Measurements from ENCODE around the gene PCSK9.
A peak's percentile ranks its signal among the peaks of the same experiment; 100 is the strongest.

Gene PCSK9

DNA sequence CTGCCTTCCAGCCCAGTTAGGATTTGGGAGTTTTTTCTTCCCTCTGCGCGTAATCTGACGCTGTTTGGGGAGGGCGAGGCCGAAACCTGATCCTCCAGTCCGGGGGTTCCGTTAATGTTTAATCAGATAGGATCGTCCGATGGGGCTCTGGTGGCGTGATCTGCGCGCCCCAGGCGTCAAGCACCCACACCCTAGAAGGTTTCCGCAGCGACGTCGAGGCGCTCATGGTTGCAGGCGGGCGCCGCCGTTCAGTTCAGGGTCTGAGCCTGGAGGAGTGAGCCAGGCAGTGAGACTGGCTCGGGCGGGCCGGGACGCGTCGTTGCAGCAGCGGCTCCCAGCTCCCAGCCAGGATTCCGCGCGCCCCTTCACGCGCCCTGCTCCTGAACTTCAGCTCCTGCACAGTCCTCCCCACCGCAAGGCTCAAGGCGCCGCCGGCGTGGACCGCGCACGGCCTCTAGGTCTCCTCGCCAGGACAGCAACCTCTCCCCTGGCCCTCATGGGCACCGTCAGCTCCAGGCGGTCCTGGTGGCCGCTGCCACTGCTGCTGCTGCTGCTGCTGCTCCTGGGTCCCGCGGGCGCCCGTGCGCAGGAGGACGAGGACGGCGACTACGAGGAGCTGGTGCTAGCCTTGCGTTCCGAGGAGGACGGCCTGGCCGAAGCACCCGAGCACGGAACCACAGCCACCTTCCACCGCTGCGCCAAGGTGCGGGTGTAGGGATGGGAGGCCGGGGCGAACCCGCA lies at the start of gene PCSK9:
PCSK9 (plus strand) TSS at position 207 of the 741 bp plus-strand sequence; CDS start at position 497, 290 bp downstream.
- DNase-seq = no peak

DNA sequence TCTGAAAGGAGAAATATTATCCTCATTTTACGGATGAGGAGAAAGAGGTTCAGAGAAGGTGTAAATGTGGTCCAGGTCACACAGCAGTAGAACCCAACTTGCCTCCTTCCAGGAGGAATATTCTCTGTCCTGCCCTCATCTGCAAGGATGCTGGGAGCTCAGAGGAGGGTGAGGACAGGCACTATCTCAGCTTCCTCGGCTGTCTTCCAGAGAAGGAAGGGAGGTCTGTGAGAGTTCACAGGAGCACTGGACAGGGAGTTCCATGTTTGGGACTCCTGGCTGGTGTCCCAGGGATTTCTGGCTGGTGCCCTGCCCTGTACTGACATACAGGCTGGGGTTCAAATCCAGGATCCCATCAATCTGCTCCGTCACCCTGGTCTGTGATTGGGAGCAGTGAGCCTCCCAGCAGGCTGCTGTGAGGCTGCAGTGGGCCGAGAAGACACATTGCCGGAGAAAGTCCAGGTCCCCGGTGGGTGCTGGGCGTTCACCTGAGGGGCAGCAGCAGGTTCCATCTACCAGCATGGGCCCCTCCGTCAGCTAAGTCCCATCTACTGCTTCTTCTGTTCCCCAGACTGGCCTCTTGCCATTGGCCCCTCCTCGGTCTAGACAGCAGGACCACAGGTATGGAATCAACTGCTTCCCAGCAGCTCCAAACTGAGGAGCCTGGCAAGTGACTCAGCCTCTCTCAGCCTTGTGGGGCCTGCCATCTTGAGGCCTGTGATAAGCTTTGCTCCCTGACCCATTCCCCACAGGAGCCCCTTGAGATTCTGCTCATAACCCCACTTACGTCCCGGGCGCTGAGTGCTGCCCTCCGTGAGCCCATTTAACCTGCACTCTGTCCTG lies 49.2 kb upstream of the PCSK9 start:
- no peak for DNase-seq

DNA sequence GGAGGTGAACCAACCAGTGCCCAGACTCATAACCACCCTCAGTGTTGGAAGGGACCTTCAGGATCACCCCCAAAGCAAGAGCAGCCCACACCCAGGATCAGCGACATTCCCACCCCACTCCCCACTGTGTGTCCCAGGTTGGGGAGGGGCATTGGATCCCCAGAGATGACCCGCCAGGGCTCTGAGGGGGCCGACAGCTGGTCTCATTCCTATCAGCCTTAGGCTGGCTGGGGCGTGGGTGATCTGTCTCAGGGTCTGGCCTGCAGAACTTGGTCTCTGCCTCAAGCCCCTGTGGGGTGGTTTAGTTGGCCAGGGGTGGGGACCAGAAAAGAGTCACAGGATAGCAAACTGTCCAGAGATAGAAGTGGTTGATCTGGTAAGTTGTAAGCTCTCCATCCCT lies 48.4 kb upstream of the PCSK9 start:
- no peak for DNase-seq

DNA sequence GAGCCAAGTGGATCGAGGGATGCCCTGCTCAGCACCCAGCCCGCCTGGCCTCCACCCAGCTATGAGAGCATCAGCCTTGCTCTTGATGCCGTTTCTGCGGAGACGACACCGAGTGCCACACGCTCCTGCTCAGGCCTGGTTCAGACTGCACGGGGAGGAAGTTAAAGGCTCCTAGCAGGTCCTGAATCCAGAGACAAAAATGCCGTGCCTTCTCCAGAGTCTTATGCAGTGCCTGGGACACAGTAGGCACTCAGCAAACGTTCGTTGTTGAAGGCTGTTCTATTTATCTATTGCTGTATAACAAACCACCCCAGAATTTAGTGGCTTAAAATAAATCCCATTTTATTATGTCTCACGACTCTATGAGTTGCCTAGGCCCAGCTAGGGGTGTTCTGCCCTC lies 47.4 kb upstream of the PCSK9 start:
- DNase-seq = no peak

DNA sequence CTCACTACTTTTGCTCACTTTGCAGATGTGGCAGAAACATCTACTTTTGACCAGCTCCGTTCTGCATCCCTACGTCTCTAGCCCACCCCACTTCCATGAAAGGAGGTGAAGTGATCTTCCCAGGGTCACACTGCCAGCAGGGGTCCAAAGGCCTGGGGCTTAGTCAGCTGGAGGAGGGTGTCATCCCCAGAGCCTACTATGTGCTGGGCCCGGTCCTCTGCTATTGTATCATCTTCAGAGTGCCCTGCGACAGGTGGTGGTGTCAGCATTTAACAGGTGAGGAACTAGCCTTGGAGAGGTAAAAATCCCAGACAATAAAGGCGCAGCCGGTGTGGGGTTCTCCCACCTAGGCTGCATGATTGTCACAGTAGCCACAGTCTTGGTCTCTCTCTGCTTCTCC lies 46.2 kb upstream of the PCSK9 start:
- no peak for DNase-seq

DNA sequence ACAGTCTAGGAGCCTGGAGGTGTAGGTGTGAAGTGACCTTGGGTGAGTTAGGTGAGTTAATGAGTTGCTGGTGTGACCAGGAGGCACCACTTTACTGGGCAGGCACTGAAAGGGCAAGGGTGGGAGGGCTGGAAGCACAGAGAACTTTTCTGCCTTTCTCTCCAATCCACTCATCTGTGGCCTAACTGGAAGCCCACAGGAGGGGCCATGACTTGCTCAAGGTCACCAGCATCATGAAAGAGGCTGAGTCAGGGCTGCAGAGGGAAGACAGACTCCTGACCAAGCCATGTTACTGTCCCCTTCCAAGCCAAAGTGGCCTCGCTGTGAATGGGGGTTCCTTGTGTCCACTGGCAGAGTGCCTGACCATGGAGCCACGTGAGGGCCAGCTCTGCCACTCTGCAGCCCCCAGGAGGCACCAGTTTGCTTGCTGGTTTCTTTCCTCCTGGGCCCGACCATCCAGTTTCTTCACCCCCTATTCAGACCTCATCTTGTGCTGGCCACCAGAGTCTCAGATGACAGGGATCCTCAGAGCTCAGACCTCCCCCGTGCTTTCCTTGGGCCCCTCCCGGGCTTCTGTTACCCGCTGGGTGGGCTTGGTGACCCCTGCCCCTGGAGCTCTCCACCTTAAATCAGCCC lies 44.9 kb upstream of the PCSK9 start:
- DNase-seq = no peak

DNA sequence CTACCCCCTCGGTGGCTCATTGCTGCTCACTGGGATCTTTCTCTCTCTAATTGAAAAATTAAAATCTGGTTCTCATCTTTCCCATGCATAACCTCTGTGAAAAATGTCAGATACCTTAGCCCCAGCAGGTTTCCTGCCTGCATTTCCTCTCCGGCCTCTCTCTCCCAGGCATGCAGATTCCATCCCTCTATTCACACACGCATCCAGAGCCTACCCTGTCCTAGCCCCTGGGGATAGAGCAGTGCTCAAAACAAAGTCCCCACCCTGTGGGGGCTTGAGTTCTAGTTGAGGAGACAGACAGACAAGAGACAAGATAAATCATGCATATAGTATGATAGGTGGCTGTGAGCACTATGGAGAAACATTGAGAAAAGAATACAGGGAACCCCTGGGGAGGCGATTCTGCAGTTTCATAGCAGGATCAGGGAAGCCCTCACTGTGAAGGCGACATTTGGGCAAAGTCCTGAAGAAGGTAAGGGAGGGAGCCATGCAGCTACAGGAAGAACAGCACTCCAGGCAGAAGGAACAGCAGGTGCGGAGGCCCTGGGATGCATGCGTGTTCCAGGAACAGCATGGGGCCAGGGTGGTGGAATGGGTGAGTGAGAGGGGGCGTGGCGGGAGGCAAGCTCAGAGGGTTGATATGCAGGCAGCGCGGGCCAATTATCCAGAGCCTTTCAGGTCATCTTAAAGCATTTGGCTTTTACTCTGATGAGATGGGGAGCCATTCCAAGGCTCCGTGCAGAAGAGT lies 44.2 kb upstream of the PCSK9 start:
- DNase-seq = no peak

DNA sequence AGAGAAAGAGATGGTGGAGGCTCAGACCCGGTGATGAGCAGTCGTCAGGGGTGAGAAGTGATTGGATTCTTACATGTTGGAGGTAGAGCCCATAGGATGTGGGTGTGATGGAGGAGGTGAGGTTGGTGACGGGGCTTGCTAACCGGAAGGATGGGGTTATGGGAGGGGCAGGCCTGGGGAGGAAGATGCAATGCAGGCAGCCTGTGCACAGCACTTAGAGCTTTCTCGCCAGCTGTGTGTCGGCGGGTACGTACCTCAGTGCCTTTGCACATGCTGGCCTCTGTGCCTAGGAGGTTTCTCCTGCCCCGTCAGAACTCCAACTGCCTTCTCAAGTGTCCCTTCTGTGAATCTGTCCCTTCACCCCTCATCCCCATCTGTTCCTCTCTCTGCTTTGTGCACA lies 43.5 kb upstream of the PCSK9 start:
- DNase-seq = peak; percentile 16

DNA sequence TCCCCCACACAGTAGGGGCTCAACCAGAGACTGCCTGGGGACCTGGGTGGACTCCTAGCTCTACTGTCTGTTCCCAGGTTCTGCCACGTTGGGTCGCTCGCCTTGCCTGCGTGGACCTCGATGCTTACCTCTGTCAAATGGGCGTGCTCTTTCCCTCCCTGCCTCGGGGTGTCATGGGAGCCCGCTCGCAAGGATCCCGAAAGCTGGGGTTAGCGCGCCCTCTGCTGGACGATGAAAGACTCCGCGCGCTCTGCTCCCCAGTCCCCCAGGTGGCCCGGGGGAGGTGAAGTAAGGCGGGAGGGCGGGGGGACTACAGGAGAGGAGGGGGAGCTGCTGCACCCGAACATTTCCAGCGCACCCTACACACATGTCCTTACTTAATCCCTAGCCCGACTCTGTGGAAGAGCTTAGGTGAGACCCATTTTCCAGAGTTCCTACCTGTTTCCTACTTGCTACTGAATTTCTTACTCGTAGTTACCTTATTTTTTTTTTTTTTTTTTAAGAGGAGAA lies 42.9 kb upstream of the PCSK9 start:
- DNase-seq = peak; percentile 81

DNA sequence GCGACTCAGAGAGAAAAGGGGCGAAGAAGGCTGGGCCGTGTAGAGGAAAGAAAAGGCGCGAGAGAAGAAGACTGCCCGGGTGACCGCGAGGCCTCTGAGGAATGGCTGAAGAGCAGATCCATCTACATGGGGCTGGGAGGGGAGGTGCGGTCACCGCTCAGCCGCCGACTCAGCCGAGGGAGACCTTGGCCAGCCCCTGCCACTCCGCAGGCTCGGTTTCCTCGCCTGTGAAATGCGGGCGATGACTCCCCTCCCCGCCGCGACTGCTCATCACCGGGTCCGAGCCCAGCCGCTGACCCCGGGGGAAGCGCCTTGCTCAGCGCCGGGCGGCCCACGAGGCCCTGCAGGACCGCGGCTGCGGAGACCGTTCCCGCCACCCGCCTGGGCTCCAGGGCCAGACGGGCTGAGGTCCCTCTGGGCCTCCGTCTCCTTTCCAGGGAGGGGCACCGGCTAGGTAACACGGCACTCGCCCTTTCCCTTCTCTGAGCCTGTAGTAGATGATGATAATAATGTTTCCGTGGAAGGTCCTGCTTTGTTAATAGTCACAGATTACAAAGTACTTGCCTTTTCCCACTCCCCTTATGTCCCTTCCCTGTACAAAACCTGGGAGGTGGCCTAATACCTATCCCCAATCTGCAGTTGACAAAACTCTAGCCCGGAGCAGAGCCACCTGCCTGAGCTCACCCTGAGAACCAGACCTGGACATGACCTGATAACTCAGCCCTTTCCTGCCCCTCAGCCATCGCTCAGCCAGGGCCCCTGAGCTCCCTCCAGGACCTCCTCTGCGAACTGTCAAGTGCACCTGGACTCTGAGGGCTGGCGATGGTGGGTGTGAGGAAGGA lies 42.3 kb upstream of the PCSK9 start:
- no peak for DNase-seq

DNA sequence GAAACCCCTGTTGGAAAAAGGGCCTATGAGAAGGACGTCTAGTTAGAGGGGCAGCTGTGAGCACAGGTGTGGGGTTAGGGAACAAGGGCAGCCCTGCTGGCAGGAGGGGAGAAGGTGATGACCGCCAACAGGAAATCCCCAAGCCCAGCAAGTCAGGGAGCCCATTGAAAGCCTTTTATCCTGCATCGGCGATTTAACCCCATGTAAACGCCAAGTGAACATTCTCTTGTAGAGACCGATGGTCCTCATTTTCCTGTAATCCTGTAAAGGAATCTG lies 41.7 kb upstream of the PCSK9 start:
- DNase-seq = no peak

DNA sequence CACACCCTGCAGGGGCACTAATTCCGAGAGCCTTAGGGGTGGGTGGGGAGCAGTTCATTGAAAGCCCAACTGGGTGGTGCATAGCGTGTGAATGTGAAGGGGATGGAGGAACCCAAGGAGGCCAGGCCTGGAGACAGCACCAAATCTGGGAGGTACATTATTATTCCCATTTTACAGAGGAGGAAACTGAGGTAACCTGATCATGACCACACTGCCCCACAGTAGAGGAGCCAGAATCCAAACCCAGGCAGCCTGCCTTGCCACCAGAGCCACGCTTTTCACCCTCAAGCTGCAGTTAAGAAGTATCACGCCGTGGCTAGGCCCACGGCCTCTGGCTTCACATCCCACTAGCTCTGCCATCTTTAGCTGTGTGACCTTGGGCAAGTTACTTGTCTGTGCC lies 41.2 kb upstream of the PCSK9 start:
- DNase-seq = no peak

DNA sequence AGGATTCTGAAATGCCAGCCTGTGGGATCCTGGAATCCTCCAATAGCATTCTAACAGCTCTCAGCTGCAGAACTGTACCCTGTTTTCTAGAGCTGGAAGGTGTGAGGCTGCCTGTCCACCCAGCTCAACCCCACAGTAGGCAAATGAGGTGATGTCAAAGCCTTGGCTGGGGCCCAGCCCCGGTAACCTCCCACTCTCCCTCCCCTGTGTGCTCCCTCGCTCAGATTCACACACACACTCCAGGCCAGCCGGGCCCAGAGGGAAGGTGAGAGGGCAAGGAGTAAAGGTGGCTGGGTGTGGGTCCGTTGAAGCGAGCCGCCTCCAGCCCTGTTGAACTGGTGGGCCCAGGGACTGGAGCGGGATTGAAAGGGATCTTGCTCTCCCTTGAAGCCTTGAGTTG lies 40.7 kb upstream of the PCSK9 start, which contains the start of gene BSND:
BSND (plus strand) TSS at position 257 of the 400 bp plus-strand sequence. CDS start 254 bp downstream, outside the sequence.
- no peak for DNase-seq

DNA sequence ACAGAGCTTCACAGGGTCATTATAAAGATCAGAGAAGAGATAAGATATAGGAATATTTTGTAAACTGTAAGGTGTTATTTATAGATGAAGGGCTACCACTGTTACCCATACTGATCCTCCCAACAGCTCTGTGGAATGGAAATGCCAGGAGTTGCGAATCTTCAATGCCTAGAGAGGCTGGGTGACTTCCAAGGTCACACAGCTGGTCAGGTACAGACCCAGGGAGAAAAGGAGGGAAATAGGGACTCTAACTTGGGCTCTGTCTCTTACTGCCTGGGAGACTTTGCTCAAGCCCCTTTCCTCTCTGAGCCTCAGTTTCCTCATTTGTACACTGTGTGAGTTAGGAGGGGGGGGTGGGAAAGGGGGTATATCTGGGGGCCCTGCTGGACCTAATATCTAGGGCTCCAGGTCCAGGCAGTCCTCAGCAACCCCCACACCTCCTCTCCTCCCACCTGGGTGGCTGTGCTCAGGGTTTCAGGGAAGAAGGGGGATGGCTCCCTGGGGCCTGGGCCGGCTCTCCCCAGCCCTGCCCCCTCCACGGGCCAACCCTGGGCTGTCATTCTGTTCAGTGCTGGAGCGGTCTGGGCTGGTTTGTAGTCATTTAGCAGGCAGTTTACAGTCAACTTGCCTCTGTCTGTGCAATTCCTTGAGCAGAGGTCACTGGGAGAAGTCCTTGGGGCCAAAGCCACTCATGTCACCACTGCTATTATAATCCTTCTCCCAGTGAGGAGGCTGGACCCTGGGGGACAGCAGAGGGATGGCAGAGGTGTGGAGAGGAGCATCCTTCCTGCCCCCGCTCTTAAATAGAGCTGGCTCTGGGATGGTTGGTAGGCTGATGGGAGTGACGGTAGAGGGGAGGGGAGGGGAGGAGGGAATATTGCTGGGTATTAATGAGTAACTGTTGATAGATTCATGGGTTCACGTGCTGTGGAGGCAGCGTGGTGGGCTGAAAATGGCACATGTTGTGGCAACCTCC lies 39.0 kb upstream of the PCSK9 start:
- DNase-seq = no peak

DNA sequence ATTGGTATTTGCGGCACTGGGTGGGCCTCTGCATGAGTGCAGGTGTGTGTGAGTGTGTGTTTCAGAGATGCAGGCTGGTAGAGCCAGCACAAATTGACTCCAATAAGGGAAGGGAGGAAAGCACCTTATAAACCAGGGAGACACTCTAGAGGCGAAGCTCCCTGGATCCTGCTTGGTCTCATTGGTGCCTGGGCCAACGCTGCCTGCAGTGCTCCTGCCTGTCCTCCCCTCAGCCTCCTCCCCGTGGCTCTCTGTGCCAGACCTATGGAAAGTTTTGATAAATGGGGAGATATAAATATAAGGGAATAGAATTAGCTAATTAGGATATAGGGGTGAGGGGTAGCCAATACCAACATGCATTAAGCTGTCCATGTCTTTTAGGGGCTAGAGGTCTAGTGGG lies 38.0 kb upstream of the PCSK9 start:
- no peak for DNase-seq

DNA sequence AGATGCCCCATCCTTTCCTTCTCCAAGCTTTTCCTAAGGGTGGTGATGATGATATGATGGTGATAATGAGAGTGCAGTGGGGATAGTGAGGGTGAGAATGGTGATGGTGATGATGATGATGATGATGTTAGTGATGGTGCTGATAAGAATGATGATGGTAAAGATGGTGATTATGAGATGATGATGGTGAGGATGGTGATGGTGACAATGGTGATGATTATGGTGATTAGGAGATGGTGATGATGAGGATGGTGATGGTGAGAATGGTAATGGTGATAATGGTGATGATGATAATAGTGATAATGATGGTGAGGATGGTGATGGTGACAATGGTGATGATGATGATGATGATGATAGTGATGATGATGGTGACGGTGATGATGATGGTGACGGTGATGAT lies 36.7 kb upstream of the PCSK9 start:
- DNase-seq = no peak

DNA sequence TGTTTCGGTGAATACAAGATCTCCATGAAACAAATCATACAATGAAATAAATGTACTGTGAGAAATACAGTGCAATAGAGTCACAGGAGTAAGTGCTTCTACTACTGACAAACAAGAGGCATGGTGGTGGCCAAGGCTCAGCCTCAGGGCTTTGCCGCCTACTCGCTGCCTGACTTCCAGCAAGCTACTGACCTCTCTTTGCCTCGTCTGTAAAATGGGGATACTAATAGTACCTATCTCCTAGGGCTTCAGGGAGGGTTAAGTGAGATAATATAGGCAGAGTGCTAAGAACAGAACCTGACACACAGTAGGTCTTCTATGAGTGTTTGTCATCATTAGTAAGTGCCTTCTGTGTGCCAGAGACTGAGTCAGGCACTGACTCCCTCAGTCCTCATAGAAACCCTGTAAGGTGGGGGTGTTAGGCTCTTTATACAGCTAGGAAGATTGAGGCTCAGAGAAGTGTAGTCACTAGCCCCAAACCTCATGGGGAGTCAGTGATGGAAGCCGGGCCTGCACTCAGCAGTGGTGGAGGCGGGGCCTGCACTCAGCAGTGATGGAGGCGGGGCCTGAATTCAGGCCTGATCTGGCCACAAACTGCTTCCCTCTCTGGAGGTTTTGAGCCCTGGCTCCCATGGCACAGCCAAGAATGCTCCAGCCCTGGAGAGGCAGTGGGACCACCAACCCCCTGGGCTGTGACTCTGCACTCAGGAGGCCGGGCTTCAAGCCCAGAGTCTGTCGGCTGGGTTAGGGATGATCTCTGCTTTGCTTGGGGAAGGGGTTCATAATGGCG lies 33.8 kb upstream of the PCSK9 start:
- no peak for DNase-seq

DNA sequence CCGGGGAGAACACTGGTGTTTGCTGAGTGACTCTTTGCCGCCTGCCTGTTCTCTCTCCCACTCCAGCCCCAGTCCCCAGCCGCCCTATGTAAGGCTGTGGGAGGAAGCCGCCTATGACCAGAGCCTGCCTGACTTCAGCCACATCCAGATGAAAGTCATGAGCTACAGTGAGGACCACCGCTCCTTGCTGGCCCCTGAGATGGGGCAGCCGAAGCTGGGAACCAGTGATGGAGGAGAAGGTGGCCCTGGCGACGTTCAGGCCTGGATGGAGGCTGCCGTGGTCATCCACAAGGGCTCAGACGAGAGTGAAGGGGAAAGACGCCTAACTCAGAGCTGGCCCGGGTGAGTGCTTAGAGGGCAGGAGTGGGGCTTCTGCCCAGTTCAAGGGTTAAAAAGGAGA lies 32.4 kb upstream of the PCSK9 start:
- no peak for DNase-seq

DNA sequence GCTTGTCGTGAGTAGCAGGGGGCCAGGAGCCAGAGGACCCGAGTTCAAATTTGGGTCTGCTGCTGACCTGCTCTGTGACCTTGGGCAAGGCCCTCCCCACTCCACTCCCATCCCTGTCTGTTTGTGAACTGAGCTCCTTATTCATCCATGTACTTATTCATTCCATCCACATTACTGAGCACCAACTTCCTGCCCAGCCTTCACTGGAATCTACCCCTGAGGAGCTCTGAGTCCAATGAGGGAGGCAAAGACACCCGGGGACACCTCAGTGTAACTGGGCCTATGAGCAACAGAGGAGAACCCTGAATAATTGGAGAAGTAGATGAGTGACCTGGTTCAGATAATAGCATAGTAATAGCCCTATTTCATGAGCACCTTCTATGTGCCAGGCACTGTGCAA lies 31.7 kb upstream of the PCSK9 start:
- DNase-seq = no peak

All from stimulated activated CD4-positive, alpha-beta T cell treated with anti-CD3 and anti-CD28 coated beads, Interleukin-4, amount 100 ng/mL, for 24 hours (primary cell).